GM12872 (cell line): ENCODE results near the gene ACTA1.

ENCODE experiments used
- TF ChIP-seq, protein P1 (sequence below): IDR thresholded peaks from 3 replicates; pipeline ENCODE4 v1.5.1; 2011; ENCODE audit warnings: low read depth, mild to moderate bottlenecking, low read length, moderate library complexity; ENCODE audit not compliant: insufficient read depth

ACTA1 gene

DNA sequence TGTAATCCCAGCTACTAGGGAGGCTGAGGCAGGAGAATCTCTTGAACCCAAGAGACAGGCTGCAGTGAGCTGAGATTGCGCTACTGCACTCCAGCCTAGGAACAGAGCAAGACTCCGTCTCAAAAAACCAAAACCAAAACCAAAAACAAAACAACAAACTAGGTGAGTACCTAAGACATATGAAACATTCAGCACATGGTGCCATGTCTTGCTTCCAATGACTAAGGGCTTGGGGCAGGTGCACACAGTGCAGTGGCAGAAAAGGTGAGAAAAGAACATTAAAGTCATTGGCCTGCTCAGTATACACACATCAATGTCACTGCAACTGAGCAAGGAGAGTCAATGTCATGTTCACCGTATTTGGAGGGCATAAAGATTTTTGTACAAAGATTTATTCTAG lies 4.1 kb upstream of the ACTA1 start:
- TF ChIP-seq, protein P1, sequence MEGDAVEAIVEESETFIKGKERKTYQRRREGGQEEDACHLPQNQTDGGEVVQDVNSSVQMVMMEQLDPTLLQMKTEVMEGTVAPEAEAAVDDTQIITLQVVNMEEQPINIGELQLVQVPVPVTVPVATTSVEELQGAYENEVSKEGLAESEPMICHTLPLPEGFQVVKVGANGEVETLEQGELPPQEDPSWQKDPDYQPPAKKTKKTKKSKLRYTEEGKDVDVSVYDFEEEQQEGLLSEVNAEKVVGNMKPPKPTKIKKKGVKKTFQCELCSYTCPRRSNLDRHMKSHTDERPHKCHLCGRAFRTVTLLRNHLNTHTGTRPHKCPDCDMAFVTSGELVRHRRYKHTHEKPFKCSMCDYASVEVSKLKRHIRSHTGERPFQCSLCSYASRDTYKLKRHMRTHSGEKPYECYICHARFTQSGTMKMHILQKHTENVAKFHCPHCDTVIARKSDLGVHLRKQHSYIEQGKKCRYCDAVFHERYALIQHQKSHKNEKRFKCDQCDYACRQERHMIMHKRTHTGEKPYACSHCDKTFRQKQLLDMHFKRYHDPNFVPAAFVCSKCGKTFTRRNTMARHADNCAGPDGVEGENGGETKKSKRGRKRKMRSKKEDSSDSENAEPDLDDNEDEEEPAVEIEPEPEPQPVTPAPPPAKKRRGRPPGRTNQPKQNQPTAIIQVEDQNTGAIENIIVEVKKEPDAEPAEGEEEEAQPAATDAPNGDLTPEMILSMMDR, result no peak

DNA sequence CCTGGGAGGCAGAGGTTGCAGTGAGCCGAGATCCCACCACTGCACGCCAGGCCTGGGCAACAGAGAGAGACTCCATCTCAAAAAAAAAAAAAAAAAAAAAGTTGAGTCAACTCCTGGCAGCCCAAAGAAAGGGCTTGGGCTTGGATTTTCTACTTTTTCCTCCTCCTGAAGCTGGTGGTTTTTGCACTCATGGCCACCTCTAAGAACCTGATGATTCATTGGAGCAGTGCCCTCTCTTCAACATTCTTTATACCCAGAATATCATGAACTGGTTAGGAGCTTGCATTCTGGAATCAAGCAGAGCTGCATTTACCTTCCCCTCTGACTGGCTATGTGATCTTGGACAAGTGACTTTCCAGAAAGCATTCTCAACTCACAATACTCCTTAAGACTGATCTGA lies 3.5 kb upstream of the ACTA1 start:
- TF ChIP-seq, protein P1, result no peak

DNA sequence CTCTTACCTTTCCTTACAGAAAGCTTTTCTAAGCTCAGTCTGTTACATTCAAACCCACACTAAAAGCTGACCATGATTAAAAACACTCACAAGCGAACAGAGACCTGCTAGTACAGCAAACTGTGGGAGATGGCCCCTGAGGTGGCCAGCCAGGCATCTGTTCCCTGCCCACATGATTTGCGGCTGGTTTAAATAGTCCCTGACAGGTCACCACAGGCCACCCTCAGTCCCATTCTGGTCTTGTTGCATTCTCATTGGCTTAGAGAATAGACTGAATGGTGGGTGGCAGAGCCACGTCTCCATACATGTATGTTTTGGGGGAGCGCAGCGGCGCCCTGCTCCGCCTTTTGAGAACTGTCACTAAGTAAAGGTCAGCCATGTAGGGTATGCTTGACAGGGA lies 2.3 kb upstream of the ACTA1 start:
- TF ChIP-seq, protein P1, result no peak

DNA sequence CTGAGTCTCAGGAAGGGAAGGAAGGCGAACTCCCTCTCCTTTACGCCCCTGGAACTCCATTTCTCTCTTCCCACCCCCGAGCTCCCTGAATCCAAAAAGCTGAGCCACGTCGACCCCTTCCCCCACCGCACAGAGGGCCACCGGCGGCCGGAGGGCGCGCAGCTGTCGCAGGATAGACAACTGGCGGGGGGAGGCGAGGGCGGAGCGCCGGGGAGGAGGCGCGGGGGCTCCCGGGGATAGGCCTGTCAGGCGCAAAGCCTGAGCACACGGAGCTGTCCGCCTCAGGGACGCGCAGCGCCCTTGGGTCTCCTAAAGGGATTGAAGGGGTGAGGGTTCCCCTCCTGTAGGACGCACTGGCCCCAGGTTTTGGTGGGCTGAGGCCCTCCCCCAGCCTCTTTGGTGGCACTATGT lies 752 bp upstream of the ACTA1 start:
- TF ChIP-seq, protein P1, result no peak

DNA sequence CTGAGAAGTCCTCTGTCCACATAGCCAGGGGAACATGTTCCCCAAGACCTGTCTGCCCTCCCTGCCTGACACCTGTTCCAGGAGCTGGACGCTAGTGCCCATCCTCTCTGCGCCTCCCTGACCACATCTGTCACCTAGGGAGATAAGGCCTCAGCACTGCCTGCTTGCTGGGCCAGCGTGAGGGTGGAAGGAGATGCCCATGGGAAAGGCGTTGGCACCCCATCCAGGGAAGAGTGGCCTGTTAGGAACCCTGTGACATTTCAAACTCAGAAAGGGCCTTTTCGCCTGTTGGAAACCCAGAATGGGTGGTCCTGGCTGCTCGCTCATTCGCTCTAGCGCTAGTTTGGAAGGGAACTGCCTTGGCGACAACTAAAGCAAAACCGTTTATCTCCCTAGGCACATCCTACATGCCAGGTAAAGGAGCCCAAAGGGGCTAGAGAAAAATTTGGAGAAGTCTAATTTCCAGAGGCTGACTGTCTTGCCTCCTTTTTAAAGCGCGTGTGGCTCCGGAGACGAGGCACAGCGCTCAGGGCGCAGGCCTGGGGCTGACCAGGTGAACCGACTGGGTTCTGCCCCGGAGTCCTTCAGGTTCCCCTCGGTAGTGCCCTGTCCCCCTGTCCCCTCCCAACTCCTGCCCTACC lies 410 bp downstream of the ACTA1 start:
- TF ChIP-seq, protein P1, result no peak

DNA sequence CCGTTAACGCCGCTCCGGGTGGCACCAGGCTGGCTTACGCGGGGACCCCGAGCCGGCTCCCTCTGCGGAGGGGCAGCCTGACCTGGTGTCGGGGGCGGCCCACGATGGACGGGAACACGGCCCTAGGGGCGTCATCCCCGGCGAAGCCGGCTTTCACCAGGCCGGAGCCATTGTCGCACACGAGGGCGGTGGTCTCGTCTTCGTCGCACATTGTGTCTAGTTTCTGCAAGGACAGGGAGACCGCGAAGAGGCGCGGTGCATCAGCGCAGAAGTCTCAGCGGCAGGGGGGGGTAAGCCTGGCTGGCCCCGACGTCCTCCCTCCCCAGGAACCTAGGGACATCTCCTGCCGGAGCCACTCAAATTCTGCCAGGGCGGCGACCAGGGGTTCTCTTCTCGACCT lies 989 bp downstream of the ACTA1 start:
- TF ChIP-seq, protein P1, result no peak

DNA sequence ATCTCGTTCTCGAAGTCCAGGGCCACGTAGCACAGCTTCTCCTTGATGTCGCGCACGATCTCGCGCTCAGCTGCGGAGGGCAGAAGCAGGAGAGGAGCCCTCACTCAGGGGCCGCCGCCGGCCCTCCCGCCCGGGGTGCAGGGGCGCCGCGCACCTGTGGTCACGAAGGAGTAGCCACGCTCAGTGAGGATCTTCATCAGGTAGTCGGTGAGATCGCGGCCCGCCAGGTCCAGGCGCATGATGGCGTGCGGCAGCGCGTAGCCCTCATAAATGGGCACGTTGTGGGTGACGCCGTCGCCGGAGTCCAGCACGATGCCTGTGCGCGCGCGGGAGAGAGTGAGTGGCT lies 1.8 kb downstream of the ACTA1 start:
- TF ChIP-seq, protein P1, result no peak
